AG09319 (cell line): ENCODE results near the gene NEDD4L.

Experiments
- DNase-seq: peaks from one replicate; pipeline ENCODE4 v3.0.0-alpha.2; 2010; ENCODE audit warnings: low read depth; ENCODE audit errors: extremely low read depth
- TF ChIP-seq, protein P1 (sequence below): IDR thresholded peaks from 2 replicates; pipeline ENCODE4 v1.5.1; 2011; ENCODE audit warnings: low read depth, mild to moderate bottlenecking, inconsistent platforms, low read length, moderate library complexity

The NEDD4L gene

GRCh38 chr18:58026395-58026794 is 17.6 kb upstream of the NEDD4L start:
- TF ChIP-seq, protein P1, sequence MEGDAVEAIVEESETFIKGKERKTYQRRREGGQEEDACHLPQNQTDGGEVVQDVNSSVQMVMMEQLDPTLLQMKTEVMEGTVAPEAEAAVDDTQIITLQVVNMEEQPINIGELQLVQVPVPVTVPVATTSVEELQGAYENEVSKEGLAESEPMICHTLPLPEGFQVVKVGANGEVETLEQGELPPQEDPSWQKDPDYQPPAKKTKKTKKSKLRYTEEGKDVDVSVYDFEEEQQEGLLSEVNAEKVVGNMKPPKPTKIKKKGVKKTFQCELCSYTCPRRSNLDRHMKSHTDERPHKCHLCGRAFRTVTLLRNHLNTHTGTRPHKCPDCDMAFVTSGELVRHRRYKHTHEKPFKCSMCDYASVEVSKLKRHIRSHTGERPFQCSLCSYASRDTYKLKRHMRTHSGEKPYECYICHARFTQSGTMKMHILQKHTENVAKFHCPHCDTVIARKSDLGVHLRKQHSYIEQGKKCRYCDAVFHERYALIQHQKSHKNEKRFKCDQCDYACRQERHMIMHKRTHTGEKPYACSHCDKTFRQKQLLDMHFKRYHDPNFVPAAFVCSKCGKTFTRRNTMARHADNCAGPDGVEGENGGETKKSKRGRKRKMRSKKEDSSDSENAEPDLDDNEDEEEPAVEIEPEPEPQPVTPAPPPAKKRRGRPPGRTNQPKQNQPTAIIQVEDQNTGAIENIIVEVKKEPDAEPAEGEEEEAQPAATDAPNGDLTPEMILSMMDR, result no peak
- DNase-seq, result no peak

DNA sequence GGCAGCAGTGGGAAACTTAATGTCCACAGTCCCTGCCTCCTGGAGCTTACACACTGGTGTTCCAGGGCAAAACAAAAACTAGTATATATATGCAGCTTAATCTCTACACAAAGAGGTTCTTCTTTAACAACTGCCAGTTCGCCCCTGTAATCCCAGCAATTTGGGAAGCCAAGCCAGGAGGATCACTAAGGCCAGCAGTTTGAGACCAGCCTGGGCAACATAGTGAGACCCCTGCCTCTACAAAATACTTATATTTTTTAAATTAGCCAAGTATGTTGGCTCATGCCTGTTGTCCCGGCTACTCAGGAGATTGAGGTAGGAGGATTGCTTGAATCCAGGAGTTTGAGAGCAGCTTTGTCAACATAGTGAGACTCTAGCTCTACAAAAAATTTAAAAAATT is 17.2 kb upstream of the NEDD4L start:
- no peak for DNase-seq
- TF ChIP-seq, protein P1, result no peak

- no peak for DNase-seq
- TF ChIP-seq, protein P1, result no peak
These were observed 16.7 kb upstream of the NEDD4L start for GRCh38 chr18:58027341-58027740.

DNA sequence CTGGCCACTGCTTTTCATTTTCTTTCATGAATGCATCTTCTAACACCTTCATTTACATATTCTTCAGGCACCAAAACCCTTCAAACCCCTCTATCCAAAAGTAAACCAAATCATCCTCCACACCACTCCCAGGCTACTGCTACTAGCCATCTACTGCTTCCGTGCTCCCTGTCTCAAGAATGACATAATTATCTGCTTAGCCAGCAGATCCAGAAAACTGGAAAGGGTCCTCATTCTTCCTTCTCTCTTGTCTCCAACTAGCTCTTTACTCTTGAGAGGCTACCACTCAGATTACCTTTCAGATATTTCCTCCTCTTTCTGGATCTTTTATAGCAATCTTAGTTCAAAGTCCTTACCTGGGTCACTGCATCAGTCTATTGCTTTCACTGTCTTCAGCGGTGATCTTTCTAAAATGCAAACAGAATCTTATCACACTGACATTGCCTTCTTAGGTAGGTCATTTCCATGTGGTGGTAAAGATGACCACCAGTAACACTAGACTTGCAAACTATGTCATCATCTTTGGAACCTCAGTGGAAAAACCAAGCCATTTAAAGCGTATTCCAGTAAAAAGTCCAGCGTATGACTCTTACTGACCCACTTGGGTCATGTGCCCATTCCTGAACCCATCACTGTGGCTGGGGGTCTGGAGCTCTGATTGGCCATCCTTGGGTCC is 15.8 kb upstream of the NEDD4L start:
- no peak for DNase-seq
- TF ChIP-seq, protein P1, result no peak

GRCh38 chr18:58032233-58032632 is 11.8 kb upstream of the NEDD4L start:
- TF ChIP-seq, protein P1, result no peak
- no peak for DNase-seq

DNA sequence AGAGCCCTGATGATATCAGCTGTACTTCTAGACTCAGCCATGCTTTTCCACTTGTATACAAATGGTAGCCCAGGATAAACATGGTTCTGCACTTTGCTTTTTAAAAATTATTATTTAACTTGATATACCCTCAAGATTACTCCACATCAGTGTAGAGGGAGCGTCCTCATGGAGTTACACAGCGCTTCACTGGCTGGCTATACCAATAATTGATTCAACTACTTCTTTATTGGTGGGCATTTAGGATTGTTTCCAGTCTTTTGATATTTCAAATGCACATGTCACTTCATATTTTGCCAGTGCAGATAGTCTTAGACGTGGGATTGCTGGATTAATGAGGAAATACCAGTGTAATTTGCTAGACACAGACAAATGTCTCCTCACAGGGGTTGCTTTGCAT is 10.8 kb upstream of the NEDD4L start:
- TF ChIP-seq, protein P1, result no peak
- DNase-seq, result no peak

DNA sequence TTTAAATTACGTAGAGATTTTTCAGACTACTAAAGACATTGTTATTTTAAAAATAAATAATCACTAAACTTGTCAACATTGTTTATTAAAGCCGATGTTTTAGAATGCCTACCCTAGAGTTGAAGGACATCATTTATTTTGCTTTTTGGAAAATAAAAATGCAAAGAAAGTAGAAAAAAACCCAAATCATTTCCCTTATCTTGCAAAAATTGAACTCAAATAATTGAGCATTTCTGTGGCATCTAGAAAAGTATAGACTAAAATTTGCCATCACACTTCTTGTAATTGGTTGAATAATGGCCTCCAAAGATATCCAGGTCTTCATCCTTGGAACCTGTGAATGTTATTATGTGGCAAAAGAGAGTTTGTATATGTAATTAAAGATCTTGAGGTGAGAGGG is 9.7 kb upstream of the NEDD4L start:
- TF ChIP-seq, protein P1, result no peak
- DNase-seq, result no peak
